ENCODE data around the gene GASK1A.
"Not testable (repeated sequence)": the region's sequence is repeated elsewhere in the genome, so short reads cannot be mapped to it uniquely, and the experiment has no call there.

GASK1A gene

GRCh38 chr3:43031889-43032545 is 52.9 kb downstream of the GASK1A start:
- DNase-seq (ENCODE audit: low read depth in 2 of 2) = no peak

- DNase-seq (ENCODE audit: low read depth in 2 of 2) = no peak
These were observed 53.8 kb downstream of the GASK1A start for GRCh38 chr3:43032646-43033628.

DNA sequence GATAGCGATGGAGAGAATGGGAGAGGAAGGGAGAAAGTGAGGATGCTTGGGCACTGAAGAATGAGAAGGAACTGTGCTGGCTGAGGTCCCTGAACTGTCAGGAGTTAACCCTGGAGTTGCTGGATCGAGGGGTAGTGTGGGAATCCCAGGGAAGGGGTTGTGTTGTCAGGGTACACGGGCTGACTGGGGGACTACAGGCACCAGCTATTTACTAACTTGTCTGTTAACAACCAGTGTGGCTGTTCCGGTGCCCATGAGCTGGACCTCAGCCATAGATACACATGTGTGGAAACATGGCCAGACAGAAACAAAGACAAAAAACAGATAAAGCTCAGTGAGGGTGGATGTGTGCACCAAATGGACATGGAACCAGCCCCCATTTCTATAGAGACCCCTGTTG is 55.1 kb downstream of the GASK1A start:
- DNase-seq (ENCODE audit: low read depth in 2 of 2) = no peak

DNA sequence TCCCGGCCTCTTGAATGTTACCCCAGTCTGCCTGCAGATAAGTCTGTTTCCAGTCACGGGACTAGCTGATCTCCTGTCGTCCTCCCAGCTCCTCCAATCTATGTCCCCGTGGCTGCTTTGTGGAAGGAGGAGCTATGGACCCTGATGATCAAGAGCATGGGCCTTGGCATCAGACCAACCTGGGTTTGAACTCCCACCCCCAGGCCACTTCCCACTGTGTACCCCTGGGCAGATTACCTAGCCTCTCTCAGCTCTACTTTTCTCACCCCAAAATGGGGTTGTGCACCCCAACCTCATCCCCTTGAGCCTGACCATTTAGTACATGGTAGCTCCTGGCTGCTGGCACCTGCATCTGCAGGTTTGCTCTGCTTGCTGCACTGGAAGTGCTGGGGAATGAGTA is 55.8 kb downstream of the GASK1A start:
- no peak for DNase-seq (ENCODE audit: low read depth in 2 of 2)

DNA sequence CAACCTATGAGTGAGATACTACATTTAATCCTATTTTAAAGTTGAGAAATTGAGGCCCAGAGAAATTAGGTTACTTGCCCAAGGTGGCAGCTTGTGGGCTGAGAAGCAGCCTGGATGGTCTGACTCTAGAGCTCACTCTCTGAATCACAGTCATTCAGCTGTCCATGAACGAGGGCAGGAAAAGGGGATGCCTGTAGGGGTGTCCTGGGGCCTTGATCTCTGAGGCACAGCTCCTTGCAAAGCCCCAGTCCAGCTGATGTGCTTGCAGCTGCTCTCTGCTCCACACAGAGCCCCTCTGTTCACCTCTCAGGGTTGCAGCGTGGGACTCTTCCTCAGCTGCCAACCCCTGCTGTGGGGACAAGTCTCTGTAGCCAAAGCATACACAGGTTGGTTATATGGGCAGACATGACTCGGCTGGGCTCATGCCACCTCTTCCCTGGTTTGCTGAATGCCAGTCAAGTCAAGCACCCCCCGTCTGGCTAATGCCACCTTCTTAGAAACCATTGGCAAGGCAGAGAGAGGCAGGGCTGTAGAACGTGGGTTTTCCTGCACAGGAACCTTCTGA is 56.8 kb downstream of the GASK1A start:
- DNase-seq (ENCODE audit: low read depth in 2 of 2) = no peak

DNA sequence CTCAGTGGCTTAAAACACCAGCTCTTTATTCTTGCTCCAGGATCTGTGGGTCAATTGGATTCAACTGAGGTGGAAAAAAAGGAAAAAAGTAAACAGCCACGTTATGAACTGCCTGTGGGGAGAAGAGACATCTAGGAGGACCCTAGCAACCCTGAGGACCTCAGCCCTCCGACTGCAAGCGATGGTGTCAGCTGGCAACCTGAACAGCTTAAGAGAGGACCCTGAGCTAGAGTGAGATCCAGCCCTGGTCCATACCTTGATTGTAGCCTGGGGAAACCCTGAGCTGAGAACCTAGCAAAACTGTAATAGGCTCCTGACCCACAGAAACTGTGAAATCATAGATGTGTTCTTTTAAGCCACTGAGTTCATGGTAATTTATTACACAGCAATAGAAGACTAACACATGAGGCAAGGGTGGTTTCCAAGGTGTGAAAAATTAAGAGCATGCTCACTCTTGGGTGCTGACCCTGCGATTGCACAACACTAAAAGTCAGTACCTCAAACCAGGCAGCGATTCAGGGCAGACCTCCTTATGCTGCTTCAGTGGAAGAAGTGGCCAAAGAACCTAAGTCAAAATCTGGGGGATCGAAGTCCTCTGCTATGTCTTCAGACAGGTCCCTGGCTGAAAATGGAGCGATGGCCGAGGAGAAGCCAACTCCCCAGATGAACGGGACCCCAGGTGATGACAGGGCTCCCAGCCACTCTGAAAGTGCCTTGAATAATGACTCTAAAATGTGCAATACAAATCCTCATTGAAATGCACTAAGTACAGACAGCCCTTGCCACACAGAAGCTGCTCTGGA is 57.7 kb downstream of the GASK1A start:
- DNase-seq (ENCODE audit: low read depth in 2 of 2) = no peak

- no peak for DNase-seq (ENCODE audit: low read depth in 2 of 2)
These were observed 58.9 kb downstream of the GASK1A start for GRCh38 chr3:43038010-43038409.

- DNase-seq (ENCODE audit: low read depth in 2 of 2) = no peak
These were observed 62.4 kb downstream of the GASK1A start for GRCh38 chr3:43041517-43041916.

DNA sequence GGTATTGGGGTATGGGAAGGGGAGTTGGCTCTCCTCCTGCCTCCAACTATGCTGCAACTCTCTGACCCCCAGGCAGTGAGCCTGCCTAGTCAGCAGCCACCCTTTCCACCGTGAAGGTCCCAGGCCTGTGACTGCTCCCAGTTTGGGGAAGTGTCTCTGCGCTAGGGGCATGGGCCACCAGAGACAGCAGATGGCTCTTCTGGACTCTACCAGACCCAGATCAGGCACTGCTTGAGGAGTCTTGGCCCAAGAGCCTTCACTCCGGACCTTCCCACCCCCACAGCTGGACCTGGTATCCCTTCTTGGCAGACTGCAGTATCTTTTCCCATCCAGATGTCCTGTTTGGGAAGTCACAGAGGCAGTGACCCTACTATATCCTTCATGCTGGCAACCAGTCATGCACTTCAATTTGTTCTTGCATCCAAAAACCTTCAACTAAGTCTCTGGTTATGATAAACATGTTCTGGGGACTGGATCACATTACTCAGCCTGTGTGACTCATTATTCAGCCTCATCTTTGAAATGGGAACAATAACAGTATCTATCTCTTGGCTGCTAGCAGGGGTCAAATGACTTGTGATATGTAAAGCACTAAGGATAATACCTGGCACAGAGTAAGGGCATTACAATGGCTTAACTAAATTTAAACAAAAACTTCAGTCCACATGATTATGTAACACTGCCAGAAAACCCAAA is 64.1 kb downstream of the GASK1A start:
- DNase-seq (ENCODE audit: low read depth in 2 of 2) = no peak

DNA sequence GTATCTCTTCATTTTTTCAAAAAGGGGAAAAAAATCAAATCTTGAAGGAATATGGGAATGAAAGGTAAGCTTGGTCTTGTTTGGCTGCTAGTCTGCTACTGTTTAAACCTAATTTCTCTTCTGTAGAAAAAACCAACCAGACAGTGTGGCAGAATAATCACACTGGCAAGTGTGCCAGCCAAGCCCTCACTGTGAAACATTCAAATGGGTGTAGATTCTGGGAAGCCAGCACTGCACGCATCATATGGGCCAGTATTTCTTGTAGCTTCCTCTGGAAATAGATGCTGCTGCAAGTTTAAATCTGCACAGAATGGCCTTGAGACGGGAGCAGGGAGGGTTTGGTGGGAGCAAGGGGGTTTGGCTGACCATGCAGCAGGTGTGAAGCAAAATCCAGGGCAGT is 64.7 kb downstream of the GASK1A start:
- no peak for DNase-seq (ENCODE audit: low read depth in 2 of 2)

DNA sequence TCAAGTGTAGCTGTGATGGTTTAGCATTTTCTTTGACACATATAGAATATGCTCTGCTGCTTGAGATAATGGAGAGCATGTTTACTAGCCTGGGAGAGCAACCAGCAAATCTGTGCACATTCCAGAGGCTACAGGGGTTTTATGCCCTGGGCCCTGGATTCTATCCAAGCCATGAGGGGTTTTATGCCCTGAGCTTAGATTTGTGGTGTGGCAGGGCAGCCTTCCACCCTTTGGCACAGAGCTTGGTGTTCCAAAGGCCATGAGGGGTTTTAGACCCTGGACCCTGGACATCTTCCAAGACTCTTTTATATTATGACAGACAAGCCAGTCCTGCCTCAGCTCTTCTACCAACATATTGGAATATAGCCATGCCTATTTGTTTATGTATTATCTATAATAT is 66.0 kb downstream of the GASK1A start:
- DNase-seq (ENCODE audit: low read depth in 2 of 2) = not testable (repeated sequence)

GRCh38 chr3:43046583-43046982 is 67.5 kb downstream of the GASK1A start:
- no peak for DNase-seq (ENCODE audit: low read depth in 2 of 2)

DNA sequence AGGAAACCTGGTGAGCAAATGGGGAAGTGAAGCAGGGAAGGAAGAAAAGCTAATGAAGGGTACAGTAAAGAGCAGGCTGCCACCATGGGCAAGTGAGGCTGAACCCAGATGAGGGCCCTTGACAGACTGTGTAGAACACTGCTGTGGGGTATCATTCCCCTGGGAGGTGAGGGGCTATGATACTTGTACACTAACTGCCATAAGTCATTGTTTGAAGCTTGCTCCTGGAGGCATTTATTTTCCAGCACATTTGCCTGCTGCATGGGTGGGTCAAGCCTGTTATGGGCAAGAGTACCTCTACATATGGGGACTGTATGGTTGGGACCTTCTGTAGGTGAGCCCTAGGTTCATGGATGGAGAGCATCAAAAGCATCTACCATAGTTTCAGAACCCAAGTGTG is 69.4 kb downstream of the GASK1A start:
- no peak for DNase-seq (ENCODE audit: low read depth in 2 of 2)

GRCh38 chr3:43053291-43053690 is 74.2 kb downstream of the GASK1A start:
- DNase-seq (ENCODE audit: low read depth in 2 of 2) = no peak

DNA sequence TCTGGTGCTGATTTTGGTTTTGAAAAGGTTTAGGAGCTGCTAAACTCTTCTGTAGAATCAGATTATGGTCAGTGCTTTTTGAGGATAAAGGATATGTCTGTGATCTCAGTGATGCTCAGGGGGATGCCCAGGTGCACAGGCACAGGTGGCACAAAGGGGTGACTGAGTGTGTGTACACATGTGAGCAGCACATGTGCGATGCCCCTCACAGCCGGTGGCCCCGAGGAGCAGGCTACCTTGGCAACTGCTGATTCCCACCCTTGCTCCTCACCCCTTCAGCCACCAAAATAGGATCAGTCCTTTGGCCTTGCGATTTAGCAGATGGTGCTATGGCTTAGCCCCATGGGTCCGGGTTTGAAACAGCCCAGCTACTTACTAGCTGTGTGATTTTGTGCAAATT is 75.6 kb downstream of the GASK1A start:
- DNase-seq (ENCODE audit: low read depth in 2 of 2) = no peak

GRCh38 chr3:43055393-43055792 is 76.3 kb downstream of the GASK1A start:
- DNase-seq (ENCODE audit: low read depth in 2 of 2) = no peak

- no peak for DNase-seq (ENCODE audit: low read depth in 2 of 2)
These were observed 77.0 kb downstream of the GASK1A start for GRCh38 chr3:43055806-43056770.

DNA sequence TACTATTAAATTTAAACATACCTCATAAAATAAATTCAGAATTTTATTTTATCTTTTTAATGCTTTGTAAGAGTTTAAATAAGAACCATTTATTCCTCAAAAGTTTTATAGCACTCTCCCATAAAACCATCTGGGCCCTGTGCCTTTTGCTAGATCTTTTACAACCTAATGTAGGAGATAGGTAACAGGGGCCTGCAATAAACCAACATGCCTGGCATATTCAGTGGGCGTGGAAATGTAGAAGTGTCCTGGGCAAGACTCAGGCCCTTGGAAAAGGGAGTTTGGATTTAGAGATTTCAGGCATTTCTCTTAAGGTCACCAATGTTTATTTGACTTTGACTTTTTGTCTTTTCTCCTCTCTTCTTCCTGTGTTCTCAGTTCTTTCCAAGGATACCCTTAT is 80.3 kb downstream of the GASK1A start:
- no peak for DNase-seq (ENCODE audit: low read depth in 2 of 2)

- DNase-seq (ENCODE audit: low read depth in 2 of 2) = no peak
These were observed 82.2 kb downstream of the GASK1A start for GRCh38 chr3:43061101-43061895.

Data from stimulated activated CD8-positive, alpha-beta memory T cell treated with anti-CD3 and anti-CD28 coated beads, Interleukin-7, amount 100 ng/mL, for 1 hour (primary cell).